ENCODE data around the gene JMJD7. TPM values are rescaled to one million over a fixed set of nuclear protein-coding genes. Genes with fewer than 3 reads are reported as not detected.

JMJD7 gene
- total RNA-seq, 4 donors from 2014 or later, result 0.59 to 27.2 (median 9.8) TPM

GRCh38 chr15:41806291-41807181, 21.4 kb upstream of the JMJD7 start:
- intact Hi-C loops (cut with DNase I; ENCODE audit: low total_unique reads), result no loop called here
- DNase-seq, result no peak
- Histone ChIP-seq H3K36me3 (no peaks in the 10 kb centered on the region), H3K4me1 (no peaks in the 10 kb centered on the region), H3K4me3 (no peak overlapping the region), H3K27me3 (no peaks in the 10 kb centered on the region), H3K9me3 (no peaks in the 10 kb centered on the region), H3K27ac (no peak overlapping the region)
- TF ChIP-seq CTCF (IDR thresholded peaks at IDR 0.05) (no peak), POLR2A (IDR thresholded peaks at IDR 0.05) (no peak)

GRCh38 chr15:41809121-41809520, 18.8 kb upstream of the JMJD7 start:
- H3K36me3 ChIP-seq, result no peaks in the 10 kb centered on the region
- no peak overlapping the region for H3K27ac ChIP-seq
- TF ChIP-seq CTCF (IDR thresholded peaks at IDR 0.05) (no peak), POLR2A (IDR thresholded peaks at IDR 0.05) (no peak)
- DNase-seq, result no peak
- no peaks in the 10 kb centered on the region for H3K4me1 ChIP-seq
- no peak overlapping the region for H3K4me3 ChIP-seq
- intact Hi-C loops (cut with DNase I; ENCODE audit: low total_unique reads), result no loop called here
- no peaks in the 10 kb centered on the region for H3K27me3 ChIP-seq
- no peaks in the 10 kb centered on the region for H3K9me3 ChIP-seq

GRCh38 chr15:41809526-41810220, 18.2 kb upstream of the JMJD7 start:
- no peak overlapping the region for H3K27ac ChIP-seq
- H3K27me3 ChIP-seq, result no peaks in the 10 kb centered on the region
- intact Hi-C loops (cut with DNase I; ENCODE audit: low total_unique reads), result loop anchor here (5.0 kb wide), 2 partner anchors 37 to 202 kb away; partner anchors contain the start of gene MAPKBP1
- H3K4me3 ChIP-seq, result no peak overlapping the region
- no peaks in the 10 kb centered on the region for H3K4me1 ChIP-seq
- H3K36me3 ChIP-seq, result no peaks in the 10 kb centered on the region
- H3K9me3 ChIP-seq, result no peaks in the 10 kb centered on the region
- TF ChIP-seq POLR2A (IDR thresholded peaks at IDR 0.05) (no peak), CTCF (IDR thresholded peaks at IDR 0.05) (no peak)
- DNase-seq, result no peak

- intact Hi-C loops (cut with DNase I; ENCODE audit: low total_unique reads), result loop anchor here (5.0 kb wide), 2 partner anchors 39 to 204 kb away; partner anchors contain the start of gene MAPKBP1
- no peak overlapping the region for H3K4me3 ChIP-seq
- H3K27ac ChIP-seq, result no peak overlapping the region
- no peak for DNase-seq
- H3K36me3 ChIP-seq, result no peaks in the 10 kb centered on the region
- H3K4me1 ChIP-seq, result no peaks in the 10 kb centered on the region
- TF ChIP-seq POLR2A (IDR thresholded peaks at IDR 0.05), result no peak
- no peak for TF ChIP-seq CTCF (IDR thresholded peaks at IDR 0.05)
- no peaks in the 10 kb centered on the region for H3K27me3 ChIP-seq
- H3K9me3 ChIP-seq, result no peaks in the 10 kb centered on the region
Measured at GRCh38 chr15:41810651-41811431, 17.1 kb upstream of the JMJD7 start.

Measured in uterus (tissue), 4 donors.